Left cardiac atrium (tissue), 4 donors: ENCODE measurements around the gene CSTPP1. TPM values are rescaled to one million over a fixed set of nuclear protein-coding genes. Genes with fewer than 3 reads are reported as not detected.

ENCODE experiments used
- ATAC-seq, 2 donors: fragments of 200-7000 bp; cut with Tn5 transposase; one replicate each; pipeline ENCODE4 v1.9.1; 2020; ENCODE audit warnings: mild to moderate bottlenecking in 2 of 2, moderate library complexity in 2 of 2
- DNase-seq: peaks from one replicate; pipeline ENCODE4 v3.0.0-alpha.2; 2020
- intact Hi-C, 2 donors: fragments of 100-400 bp; cut with DNase I; formaldehyde crosslinking; loops; one replicate each; pipeline versions ENCODE4 v1.14.1 to v1.15.1; 2022 to 2023
- long read RNA-seq: library from polyadenylated mRNA; unstranded; transcript quantifications from one replicate; pipeline ENCODE4 v2.0.0, GENCODE V29; 2021
- total RNA-seq, 2 donors: library from RNA; stranded (reverse); fragmentation: NEBNext Ultra II Directional; extraction: Animal tissue kit (Norgen Biotek cat#: 25700); gene quantifications; one replicate each; pipeline ENCODE4 v1.2.1, GENCODE V29; 2021
- donor health status: DM: no; HTN: yes; CAD: no.
- donor health status: DM: no; HTN: yes; CAD: no; lungs with severe emphysema.
- donor health status: DM: yes; HTN: yes; CAD: no.
- donor health status: Dilated cardiomyopathy.

Gene CSTPP1
- 10 to 100 TPM; 11.4 to 12.3 TPM for total RNA-seq
- long read RNA-seq, transcript C11orf49-201 (9 exons, 1,645 nt), result major isoform, 19 of 26 reads
- long read RNA-seq, partial matches to known transcripts, result 0 of 26 reads
- long read RNA-seq, other reads (novel, unspliced or antisense), result 2 of 26 reads

DNA sequence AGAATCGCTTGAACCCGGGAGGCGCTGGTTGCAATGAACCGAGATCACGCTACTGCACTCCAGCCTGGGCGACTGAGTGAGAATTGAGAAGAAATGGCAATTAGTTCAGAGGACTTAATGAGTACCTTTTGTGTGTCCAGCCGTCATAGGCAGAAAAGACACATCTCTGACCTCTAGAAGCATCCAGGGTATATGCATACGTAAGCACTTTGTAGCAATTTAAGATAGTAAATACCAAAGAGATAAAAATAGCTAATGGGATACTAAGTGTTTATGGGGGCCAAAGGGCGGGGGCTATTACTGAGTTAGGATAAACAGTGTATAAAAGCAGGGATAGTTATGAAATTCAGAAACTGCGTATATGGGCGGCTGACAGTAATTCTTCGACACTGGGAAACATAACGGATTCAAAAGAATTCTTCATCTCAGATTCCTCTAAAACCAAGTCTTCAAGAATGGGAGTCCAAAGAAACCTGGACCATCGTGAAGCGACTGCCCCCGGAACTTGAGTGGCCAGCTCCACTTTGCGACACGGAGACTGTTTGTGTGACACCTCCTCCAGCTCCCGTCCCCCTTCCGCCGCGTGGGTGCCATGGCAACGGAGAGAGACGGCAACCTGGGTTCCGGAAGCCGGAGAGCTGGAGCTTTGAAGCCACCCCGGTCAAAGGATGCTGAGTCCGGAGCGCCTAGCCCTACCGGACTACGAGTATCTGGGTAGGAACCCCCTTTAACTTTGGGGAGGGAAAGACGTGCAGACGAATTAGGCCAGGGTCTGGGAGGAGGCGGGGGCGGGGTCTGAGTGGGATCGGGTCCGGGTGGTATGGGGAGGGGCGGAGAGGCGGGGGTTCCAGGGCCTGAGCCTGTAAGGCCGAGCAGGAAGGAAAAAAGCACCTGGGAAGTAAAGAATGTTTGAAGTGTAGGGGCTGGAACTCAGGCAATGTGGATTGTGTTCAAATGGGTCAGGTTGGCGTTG, at the start of gene CSTPP1:
TSS of gene CSTPP1 (plus strand) at position 624 of the 973 bp plus-strand sequence. CDS start at position 669, 45 bp downstream.
- peak; percentile 97 to 98 for ATAC-seq
- DNase-seq, result peak; percentile 95
- intact Hi-C loops, result no loop called here

DNA sequence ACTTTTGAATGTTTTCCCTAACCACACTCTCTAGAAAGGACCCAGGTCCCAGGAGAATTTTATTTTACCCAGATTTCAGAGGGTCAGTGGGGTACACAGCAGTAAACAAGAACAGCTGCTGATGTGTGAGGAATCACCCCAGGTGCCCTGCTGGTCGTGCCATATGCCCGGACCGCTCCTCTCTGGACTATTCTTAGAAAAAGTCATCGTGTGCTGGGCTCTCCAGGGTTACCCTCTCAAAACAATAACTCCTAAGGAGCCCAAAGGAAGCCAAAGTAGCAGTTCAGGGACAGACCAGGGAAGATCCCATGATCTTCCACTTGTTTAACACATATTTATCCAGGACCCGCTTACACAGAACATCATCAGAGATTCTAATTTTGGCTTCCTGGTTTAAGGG, 47.9 kb upstream of the CSTPP1 start:
- DNase-seq (no peak), ATAC-seq (no peak)
- intact Hi-C loops, result loop anchor here (2.0 to 5.0 kb wide), 2 partner anchors 264 kb away; no protein-coding TSS in a partner anchor

GRCh38 chr11:46889251-46889650, 47.3 kb upstream of the CSTPP1 start:
- DNase-seq, result no peak
- intact Hi-C loops, result loop anchor here (2.0 to 5.0 kb wide), 2 partner anchors 263 to 264 kb away; no protein-coding TSS in a partner anchor
- ATAC-seq, result peak in 1 of 2 donors; percentile 14

GRCh38 chr11:46889689-46890475, 46.7 kb upstream of the CSTPP1 start:
- peak; percentile 59 for DNase-seq
- intact Hi-C loops, result loop anchor here (2.0 to 10.0 kb wide), 3 partner anchors 262 to 465 kb away; partner anchors contain the start of gene MYBPC3 (in 2 of the 2)
- ATAC-seq, result peak; percentile 82

DNA sequence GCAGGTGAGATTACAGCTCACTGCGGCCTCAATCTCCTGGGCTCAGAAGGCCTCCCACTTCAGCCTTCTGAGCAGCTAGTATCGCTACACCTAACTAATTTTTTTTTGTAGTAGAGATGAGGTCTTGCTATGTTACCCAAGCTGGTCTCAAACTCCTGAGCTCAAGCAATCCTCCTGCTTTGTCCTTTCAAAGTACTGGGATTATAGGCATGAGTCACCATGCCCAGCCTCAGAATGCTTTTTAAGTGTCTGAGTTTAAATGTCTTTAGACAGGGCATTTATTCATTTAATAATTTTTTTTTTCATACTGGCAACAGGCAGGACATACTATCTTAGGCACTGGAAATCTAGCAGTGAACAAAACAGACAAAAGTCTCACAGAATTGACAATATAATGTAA, 45.9 kb upstream of the CSTPP1 start:
- intact Hi-C loops, result loop anchor here (10.0 kb wide), 1 partner anchor 464 kb away; the partner anchor contains the start of gene MYBPC3 (in 2 of the 2)
- ATAC-seq (no peak), DNase-seq (no peak)

- ATAC-seq, result no peak
- DNase-seq, result no peak
- intact Hi-C loops, result loop anchor here (10.0 kb wide), 1 partner anchor 463 kb away; the partner anchor contains the start of gene MYBPC3 (in 2 of the 2)
Observed at GRCh38 chr11:46892109-46892508, 44.5 kb upstream of the CSTPP1 start.

DNA sequence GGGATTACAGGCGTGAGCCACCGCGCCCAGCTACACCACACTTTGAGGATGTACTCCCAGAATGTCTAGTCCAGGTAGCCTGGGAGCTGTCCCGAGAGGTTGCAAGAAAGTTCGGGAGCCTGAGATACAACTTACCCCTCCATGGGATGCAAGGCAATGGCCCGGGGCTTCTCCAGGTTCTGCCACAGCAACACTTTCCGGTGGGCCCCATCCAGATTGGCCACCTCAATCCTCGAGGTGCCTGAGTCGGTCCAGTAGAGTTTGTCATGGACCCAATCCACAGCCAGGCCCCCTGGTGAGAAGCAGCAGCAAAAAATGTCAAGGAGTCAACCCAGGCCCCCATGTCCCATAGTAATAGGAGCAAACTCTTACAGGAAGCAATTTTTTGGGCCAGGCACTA, 43.7 kb upstream of the CSTPP1 start:
- ATAC-seq (no peak), DNase-seq (no peak)
- intact Hi-C loops, result loop anchor here (10.0 kb wide), 1 partner anchor 462 kb away; the partner anchor contains the start of gene MYBPC3 (in 2 of the 2)

GRCh38 chr11:46894506-46894905, 42.1 kb upstream of the CSTPP1 start:
- DNase-seq (no peak), ATAC-seq (no peak)
- intact Hi-C loops, result loop anchor here (10.0 kb wide), 1 partner anchor 460 kb away; the partner anchor contains the start of gene MYBPC3 (in 2 of the 2)

- no peak for DNase-seq
- intact Hi-C loops, result loop anchor here (10.0 kb wide), 1 partner anchor 460 kb away; the partner anchor contains the start of gene MYBPC3 (in 2 of the 2)
- ATAC-seq, result no peak
Observed at GRCh38 chr11:46894961-46895360, 41.6 kb upstream of the CSTPP1 start.

DNA sequence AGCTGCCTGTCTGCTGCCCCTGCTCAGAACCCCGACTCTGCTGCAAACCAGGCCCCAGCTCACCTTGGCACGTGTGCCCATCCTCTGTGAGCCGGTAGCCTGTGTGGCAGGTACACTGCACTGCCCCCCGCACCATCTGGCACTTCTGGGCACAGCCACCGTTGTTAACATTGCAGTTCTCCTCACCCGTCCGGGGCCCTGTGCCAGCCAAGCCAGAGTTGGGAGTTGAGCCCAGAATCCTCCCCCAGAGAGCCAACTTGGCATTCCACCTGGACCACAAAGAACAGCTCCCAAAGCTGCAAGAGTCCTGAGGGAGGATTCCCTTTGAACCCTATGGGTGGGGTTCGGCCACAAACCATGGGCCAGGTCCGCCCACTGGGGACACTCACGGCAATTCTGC, 40.7 kb upstream of the CSTPP1 start:
- ATAC-seq (peak; percentile 87 to 93), DNase-seq (peak; percentile 50)
- intact Hi-C loops, result loop anchor here (10.0 kb wide), 1 partner anchor 459 kb away; the partner anchor contains the start of gene MYBPC3 (in 2 of the 2)

DNA sequence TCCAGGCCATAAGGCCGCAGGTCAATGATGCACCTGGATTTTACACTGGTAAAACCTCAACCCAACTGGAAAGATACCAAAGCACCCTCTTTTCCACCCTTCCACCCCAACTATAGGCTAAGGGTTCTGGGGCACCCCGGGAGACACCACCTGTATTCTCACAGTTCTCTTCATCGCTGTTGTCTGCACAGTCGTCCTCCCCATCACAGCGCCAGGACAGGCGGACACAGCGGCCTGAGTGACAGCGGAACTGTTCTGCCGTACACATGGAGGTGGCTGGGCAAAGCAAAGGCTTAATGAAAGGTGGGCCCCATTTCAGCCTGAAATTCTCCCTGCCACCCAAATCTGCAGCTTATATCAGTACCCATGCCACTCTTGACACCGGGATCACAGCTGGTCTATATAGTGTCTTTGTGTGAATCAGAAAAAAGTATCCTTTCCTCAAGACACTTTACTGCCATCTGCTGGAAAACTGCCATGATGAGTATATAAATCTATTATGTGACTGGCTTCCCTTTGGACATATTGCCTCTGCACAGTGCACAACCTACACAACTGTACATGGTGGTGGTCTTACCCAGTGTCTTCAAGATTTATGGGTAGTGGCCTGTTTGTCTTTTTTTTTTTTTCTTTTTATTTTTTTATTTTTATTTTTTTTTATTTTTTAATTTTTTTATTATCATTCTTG, 39.7 kb upstream of the CSTPP1 start:
- intact Hi-C loops, result loop anchor here (10.0 kb wide), 1 partner anchor 458 kb away; the partner anchor contains the start of gene MYBPC3 (in 2 of the 2)
- no peak for DNase-seq
- ATAC-seq, result no peak

DNA sequence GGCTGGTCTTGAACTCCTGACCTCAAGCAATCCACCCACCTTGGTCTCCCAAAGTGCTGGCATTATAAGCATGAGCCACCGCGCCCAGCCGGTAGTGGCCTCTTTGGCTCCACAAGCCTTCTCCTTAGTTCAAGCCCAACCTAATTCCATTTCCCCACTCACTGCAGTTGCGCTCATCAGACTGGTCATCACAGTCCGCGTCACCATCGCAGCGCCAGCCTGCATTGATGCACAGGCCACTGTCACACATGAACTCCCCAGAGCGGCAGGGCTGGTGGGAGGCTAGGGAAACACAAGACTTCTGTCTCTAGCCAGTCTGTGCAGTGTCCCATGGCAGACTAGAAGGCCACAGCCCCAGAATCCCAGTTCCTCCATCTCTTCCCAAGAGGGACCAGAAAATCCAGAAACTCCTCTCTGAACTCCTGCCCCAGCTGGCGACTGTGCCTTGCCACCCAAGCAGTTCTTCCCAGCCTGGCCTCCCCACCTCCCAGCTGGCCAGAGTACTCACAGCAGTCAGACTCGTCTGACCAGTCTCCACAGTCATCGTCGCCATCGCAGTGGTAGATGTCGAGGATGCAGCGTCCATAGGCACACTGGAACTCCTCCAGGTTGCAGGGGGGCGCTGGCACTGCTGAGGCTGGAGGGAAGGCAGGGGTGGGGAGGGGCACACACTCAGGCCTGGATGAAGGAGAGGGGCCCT, 38.0 kb upstream of the CSTPP1 start:
- intact Hi-C loops, result loop anchor here (10.0 kb wide), 1 partner anchor 456 kb away; the partner anchor contains the start of gene MYBPC3 (in 2 of the 2)
- ATAC-seq (no peak), DNase-seq (no peak)

DNA sequence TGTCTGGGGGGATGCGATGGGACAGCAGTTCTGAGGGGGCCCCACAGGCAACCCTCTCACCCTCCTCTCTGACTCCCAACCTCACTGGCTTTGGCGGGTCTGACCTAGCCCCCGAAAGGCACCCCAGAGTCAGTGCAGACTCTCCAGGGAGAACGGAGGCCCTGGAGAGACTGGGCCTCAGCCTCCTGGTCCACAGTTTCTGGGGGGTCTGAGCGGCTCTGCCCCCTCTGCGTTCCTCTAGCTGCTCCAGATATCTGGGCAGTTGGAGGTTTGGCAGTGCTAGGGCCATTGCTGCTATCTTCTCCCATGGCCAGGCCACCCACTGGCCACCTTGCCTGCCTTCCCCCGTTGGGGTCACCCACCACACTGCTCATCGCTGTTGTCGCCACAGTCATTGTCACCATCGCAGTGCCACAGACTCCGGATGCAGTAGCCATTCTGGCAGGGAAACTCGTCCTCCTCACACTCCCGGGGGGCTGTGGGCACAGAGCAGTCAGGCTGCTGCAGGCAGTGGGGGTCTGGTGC, 37.0 kb upstream of the CSTPP1 start:
- no peak for ATAC-seq
- DNase-seq, result no peak
- intact Hi-C loops, result loop anchor here (10.0 kb wide), 1 partner anchor 455 kb away; the partner anchor contains the start of gene MYBPC3 (in 2 of the 2)

GRCh38 chr11:46900091-46900746, 36.3 kb upstream of the CSTPP1 start:
- DNase-seq, result no peak
- intact Hi-C loops, result no loop called here

GRCh38 chr11:46901156-46901555, 35.4 kb upstream of the CSTPP1 start:
- no peak for DNase-seq
- intact Hi-C loops, result no loop called here
- no peak for ATAC-seq

More at GRCh38 chr11:46900091-46900746, 36.3 kb upstream of the CSTPP1 start:
- no peak for ATAC-seq

- intact Hi-C loops, result no loop called here
- DNase-seq, result no peak
- no peak for ATAC-seq
Observed at GRCh38 chr11:46902694-46903093, 33.9 kb upstream of the CSTPP1 start.

DNA sequence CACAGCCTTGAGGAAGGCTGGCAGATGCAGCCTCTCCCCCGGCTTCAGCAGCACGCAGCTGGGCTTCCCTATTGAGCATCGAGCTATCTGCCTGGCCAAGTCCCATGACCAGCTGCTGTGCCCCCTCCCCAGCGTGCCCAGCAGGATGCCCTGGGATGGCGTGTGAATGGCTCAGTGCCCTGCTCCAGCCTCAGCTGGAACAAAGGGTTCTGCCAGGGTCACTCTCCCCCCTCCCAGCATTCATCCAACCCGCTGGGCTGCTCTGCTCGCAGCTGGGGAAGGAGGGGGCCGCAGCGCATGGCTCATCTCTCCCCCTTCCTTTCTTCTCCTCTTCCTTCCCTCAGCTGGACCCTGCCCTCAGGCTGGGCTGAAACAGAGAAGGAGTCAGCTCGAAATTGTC, 32.7 kb upstream of the CSTPP1 start:
- DNase-seq, result no peak
- peak; percentile 84 to 88 for ATAC-seq
- intact Hi-C loops, result no loop called here
